Measurements from ENCODE around the gene CYP2E1. TPM values are rescaled to one million over a fixed set of nuclear protein-coding genes. Genes with fewer than 3 reads are reported as not detected.
"Not testable (repeated sequence)": the region's sequence is repeated elsewhere in the genome, so short reads cannot be mapped to it uniquely, and the experiment has no call there.

Gene CYP2E1
- total RNA-seq, 1 donor from 2014 or later = 11.9 TPM

- H3K9me3 ChIP-seq = peaks cover 0 to 7% of the 10 kb centered on the region in 2 donors
- intact Hi-C loops (cut with DNase I) = loop anchor here (10.0 kb wide), 1 partner anchor 187 kb away; no protein-coding TSS in a partner anchor
- H3K36me3 ChIP-seq = no peaks in the 10 kb centered on the region
- H3K27me3 ChIP-seq = no peaks in the 10 kb centered on the region
- no peak for DNase-seq (ENCODE audit: low spot score in 2 of 2)
- no peaks in the 10 kb centered on the region for H3K4me1 ChIP-seq
- no peak overlapping the region for H3K27ac ChIP-seq
- no peak for TF ChIP-seq CTCF (IDR thresholded peaks at IDR 0.05)
- H3K4me3 ChIP-seq = no peak overlapping the region
Observed at GRCh38 chr10:133511408-133511807, 15.8 kb upstream of the CYP2E1 start.

- no peak overlapping the region for H3K27ac ChIP-seq
- H3K36me3 ChIP-seq = no peaks in the 10 kb centered on the region
Observed at GRCh38 chr10:133511907-133512528, 15.1 kb upstream of the CYP2E1 start.

GRCh38 chr10:133515471-133515870, 11.7 kb upstream of the CYP2E1 start:
- Histone ChIP-seq H3K4me1 (no peaks in the 10 kb centered on the region), H3K27me3 (no peaks in the 10 kb centered on the region), H3K9me3 (no peaks in the 10 kb centered on the region), H3K4me3 (no peak overlapping the region), H3K27ac (no peak overlapping the region), H3K36me3 (no peaks in the 10 kb centered on the region)
- DNase-seq (ENCODE audit: low spot score in 2 of 2) = no peak
- TF ChIP-seq CTCF (IDR thresholded peaks at IDR 0.05) = no peak
- intact Hi-C loops (cut with DNase I) = loop anchor here (10.0 kb wide), 1 partner anchor 191 kb away; no protein-coding TSS in a partner anchor

More at GRCh38 chr10:133511907-133512528, 15.1 kb upstream of the CYP2E1 start:
- Histone ChIP-seq H3K9me3 (peaks cover 0 to 7% of the 10 kb centered on the region in 2 donors), H3K4me1 (no peaks in the 10 kb centered on the region), H3K27me3 (no peaks in the 10 kb centered on the region), H3K4me3 (no peak overlapping the region)
- no peak for TF ChIP-seq CTCF (IDR thresholded peaks at IDR 0.05)
- intact Hi-C loops (cut with DNase I) = loop anchor here (10.0 kb wide), 1 partner anchor 187 kb away; no protein-coding TSS in a partner anchor
- no peak for DNase-seq (ENCODE audit: low spot score in 2 of 2)

- H3K4me3 ChIP-seq = no peak overlapping the region
- H3K27me3 ChIP-seq = no peaks in the 10 kb centered on the region
- H3K9me3 ChIP-seq = no peaks in the 10 kb centered on the region
- no peak for TF ChIP-seq CTCF (IDR thresholded peaks at IDR 0.05)
- DNase-seq (ENCODE audit: low spot score in 2 of 2) = no peak
- H3K36me3 ChIP-seq = no peaks in the 10 kb centered on the region
- no peaks in the 10 kb centered on the region for H3K4me1 ChIP-seq
- no peak overlapping the region for H3K27ac ChIP-seq
- intact Hi-C loops (cut with DNase I) = loop anchor here (10.0 kb wide), 1 partner anchor 191 kb away; no protein-coding TSS in a partner anchor
Observed at GRCh38 chr10:133516057-133516456, 11.1 kb upstream of the CYP2E1 start.

- not testable (repeated sequence) for H3K36me3 ChIP-seq; DNase-seq (ENCODE audit: low spot score in 2 of 2); H3K4me1 ChIP-seq; H3K9me3 ChIP-seq; H3K27me3 ChIP-seq; H3K4me3 ChIP-seq; H3K27ac ChIP-seq
- intact Hi-C loops (cut with DNase I) = loop anchor here (10.0 kb wide), 1 partner anchor 194 kb away; no protein-coding TSS in a partner anchor
Observed at GRCh38 chr10:133518517-133518916, 8.6 kb upstream of the CYP2E1 start.

GRCh38 chr10:133520193-133520738, 6.9 kb upstream of the CYP2E1 start:
- no peaks in the 10 kb centered on the region for H3K36me3 ChIP-seq
- intact Hi-C loops (cut with DNase I) = no loop called here
- peak; percentile 47 to 68 (median 66) for TF ChIP-seq CTCF (IDR thresholded peaks at IDR 0.05)
- H3K27ac ChIP-seq = no peak overlapping the region
- H3K4me3 ChIP-seq = peak overlapping the region; percentile 36 to 60
- peaks cover 0 to 11% of the 10 kb centered on the region in 2 donors for H3K9me3 ChIP-seq
- DNase-seq (ENCODE audit: low spot score in 2 of 2) = peak in 1 of 2 donors; percentile 82
- H3K27me3 ChIP-seq = no peaks in the 10 kb centered on the region
- no peaks in the 10 kb centered on the region for H3K4me1 ChIP-seq

Measured in ascending aorta (tissue), 2 donors.